ENCODE results near the gene P2RY2.
A peak's percentile ranks its signal among the peaks of the same experiment; 100 is the strongest.

P2RY2 gene

GRCh38 chr11:73221996-73222395 is 3.9 kb downstream of the P2RY2 start:
- TF ChIP-seq POLR2AphosphoS5 (IDR thresholded peaks at IDR 0.05; ENCODE audit: low read depth, low read length): no peak
- DNase-seq (ENCODE audit: insufficient read length, low spot score) (no peak), FAIRE-seq (no peak)

GRCh38 chr11:73223998-73224730 is 6.1 kb downstream of the P2RY2 start:
- no peak for TF ChIP-seq POLR2AphosphoS5 (IDR thresholded peaks at IDR 0.05; ENCODE audit: low read depth, low read length)
- TF ChIP-seq SPI1 (IDR thresholded peaks at IDR 0.05; ENCODE audit: low read depth, low read length): 0 out of 2 replicates have a peak, but pooled peaks have one; percentile 10
- DNase-seq (ENCODE audit: insufficient read length, low spot score) (no peak), FAIRE-seq (no peak)

GRCh38 chr11:73225001-73225686 is 7.1 kb downstream of the P2RY2 start:
- FAIRE-seq (no peak), DNase-seq (ENCODE audit: insufficient read length, low spot score) (no peak)
- no peak for TF ChIP-seq PAX5 (IDR thresholded peaks at IDR 0.05; ENCODE audit: insufficient read depth, low read length, severe bottlenecking)
- TF ChIP-seq SPI1 (IDR thresholded peaks at IDR 0.05; ENCODE audit: low read depth, low read length): no peak
- no peak for TF ChIP-seq POLR2A (IDR thresholded peaks at IDR 0.05; ENCODE audit: low read depth, low read length)
- no peak for TF ChIP-seq POLR2AphosphoS5 (IDR thresholded peaks at IDR 0.05; ENCODE audit: low read depth, low read length)
- no peak for TF ChIP-seq POU2F2 (IDR thresholded peaks at IDR 0.05; ENCODE audit: low read depth, low read length)
- TF ChIP-seq TAF1 (IDR thresholded peaks at IDR 0.05; ENCODE audit: low read depth, low read length): no peak

- FAIRE-seq: no peak
- DNase-seq (ENCODE audit: insufficient read length, low spot score): no peak
- TF ChIP-seq SPI1 (IDR thresholded peaks at IDR 0.05; ENCODE audit: low read depth, low read length): no peak
- no peak for TF ChIP-seq POLR2A (IDR thresholded peaks at IDR 0.05; ENCODE audit: low read depth, low read length)
- no peak for TF ChIP-seq POU2F2 (IDR thresholded peaks at IDR 0.05; ENCODE audit: low read depth, low read length)
- no peak for TF ChIP-seq TAF1 (IDR thresholded peaks at IDR 0.05; ENCODE audit: low read depth, low read length)
- no peak for TF ChIP-seq POLR2AphosphoS5 (IDR thresholded peaks at IDR 0.05; ENCODE audit: low read depth, low read length)
- TF ChIP-seq PAX5 (IDR thresholded peaks at IDR 0.05; ENCODE audit: insufficient read depth, low read length, severe bottlenecking): no peak
These were observed 7.8 kb downstream of the P2RY2 start for GRCh38 chr11:73225851-73226250.

GRCh38 chr11:73226297-73227006 is 8.4 kb downstream of the P2RY2 start:
- TF ChIP-seq SPI1 (IDR thresholded peaks at IDR 0.05; ENCODE audit: low read depth, low read length): no peak
- no peak for TF ChIP-seq TAF1 (IDR thresholded peaks at IDR 0.05; ENCODE audit: low read depth, low read length)
- no peak for TF ChIP-seq POLR2AphosphoS5 (IDR thresholded peaks at IDR 0.05; ENCODE audit: low read depth, low read length)
- no peak for TF ChIP-seq POLR2A (IDR thresholded peaks at IDR 0.05; ENCODE audit: low read depth, low read length)
- no peak for TF ChIP-seq PAX5 (IDR thresholded peaks at IDR 0.05; ENCODE audit: insufficient read depth, low read length, severe bottlenecking)
- no peak for TF ChIP-seq POU2F2 (IDR thresholded peaks at IDR 0.05; ENCODE audit: low read depth, low read length)
- FAIRE-seq (no peak), DNase-seq (ENCODE audit: insufficient read length, low spot score) (no peak)

- DNase-seq (ENCODE audit: insufficient read length, low spot score) (no peak), FAIRE-seq (no peak)
- no peak for TF ChIP-seq POU2F2 (IDR thresholded peaks at IDR 0.05; ENCODE audit: low read depth, low read length)
- TF ChIP-seq POLR2A (IDR thresholded peaks at IDR 0.05; ENCODE audit: low read depth, low read length): no peak
- no peak for TF ChIP-seq POLR2AphosphoS5 (IDR thresholded peaks at IDR 0.05; ENCODE audit: low read depth, low read length)
These were observed 9.6 kb downstream of the P2RY2 start for GRCh38 chr11:73227571-73228211.

- DNase-seq (ENCODE audit: insufficient read length, low spot score): no peak
- no peak for FAIRE-seq
- TF ChIP-seq PAX5 (IDR thresholded peaks at IDR 0.05; ENCODE audit: insufficient read depth, low read length, severe bottlenecking): no peak
- no peak for TF ChIP-seq POLR2A (IDR thresholded peaks at IDR 0.05; ENCODE audit: low read depth, low read length)
- no peak for TF ChIP-seq POU2F2 (IDR thresholded peaks at IDR 0.05; ENCODE audit: low read depth, low read length)
- no peak for TF ChIP-seq SPI1 (IDR thresholded peaks at IDR 0.05; ENCODE audit: low read depth, low read length)
- TF ChIP-seq POLR2AphosphoS5 (IDR thresholded peaks at IDR 0.05; ENCODE audit: low read depth, low read length): no peak
- no peak for TF ChIP-seq TAF1 (IDR thresholded peaks at IDR 0.05; ENCODE audit: low read depth, low read length)
These were observed 10.4 kb downstream of the P2RY2 start for GRCh38 chr11:73228268-73229134.

GRCh38 chr11:73229321-73229895 is 11.3 kb downstream of the P2RY2 start:
- no peak for DNase-seq (ENCODE audit: insufficient read length, low spot score)
- no peak for FAIRE-seq
- TF ChIP-seq SPI1 (IDR thresholded peaks at IDR 0.05; ENCODE audit: low read depth, low read length) (no peak), PAX5 (IDR thresholded peaks at IDR 0.05; ENCODE audit: insufficient read depth, low read length, severe bottlenecking) (no peak), POLR2AphosphoS5 (IDR thresholded peaks at IDR 0.05; ENCODE audit: low read depth, low read length) (no peak), POLR2A (IDR thresholded peaks at IDR 0.05; ENCODE audit: low read depth, low read length) (no peak), TAF1 (IDR thresholded peaks at IDR 0.05; ENCODE audit: low read depth, low read length) (no peak), POU2F2 (IDR thresholded peaks at IDR 0.05; ENCODE audit: low read depth, low read length) (no peak)
